Endothelial cell of hepatic sinusoid (primary cell): ENCODE measurements around the gene MOGAT3.

Experiments used
- in situ Hi-C: cut with HindIII; loops from 2 replicates; pipeline ENCODE4 v1.10.0; 2017; ENCODE audit warnings: low sequenced_read_pairs

Gene MOGAT3

GRCh38 chr7:101234636-101235035 is 33.8 kb upstream of the MOGAT3 start:
- in situ Hi-C loops = no loop called here

DNA sequence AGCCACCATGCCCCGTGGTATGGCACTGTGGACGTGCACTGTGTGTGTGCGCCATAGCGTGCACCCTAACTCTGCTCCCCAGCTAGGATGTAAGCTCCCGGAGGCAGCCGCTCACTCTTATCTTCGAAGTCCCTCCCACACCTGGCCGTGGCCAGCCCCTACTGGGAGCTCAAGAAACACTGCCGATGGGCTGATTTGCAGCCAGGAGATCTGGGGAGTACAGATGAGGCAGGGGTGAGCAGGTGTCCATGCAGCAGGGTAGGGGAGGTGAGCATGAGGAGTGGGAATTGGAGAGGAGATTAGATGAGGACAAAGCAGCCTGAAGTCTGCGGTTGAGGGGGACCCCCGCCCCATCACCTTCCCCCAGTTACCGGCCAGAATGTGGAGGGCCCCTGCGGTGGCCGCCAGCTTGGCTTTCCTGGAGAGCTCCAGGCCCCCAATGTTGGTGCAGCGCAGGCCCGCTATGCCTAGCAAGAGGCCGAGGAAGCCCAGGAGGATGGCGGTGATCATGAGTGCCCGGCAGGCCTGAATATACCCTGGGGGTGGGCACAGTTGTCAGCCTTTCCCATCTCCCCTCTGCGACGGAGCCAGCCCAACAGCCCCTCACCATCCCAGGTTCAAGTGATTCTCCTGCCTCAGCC is 33.2 kb upstream of the MOGAT3 start:
- in situ Hi-C loops = no loop called here

DNA sequence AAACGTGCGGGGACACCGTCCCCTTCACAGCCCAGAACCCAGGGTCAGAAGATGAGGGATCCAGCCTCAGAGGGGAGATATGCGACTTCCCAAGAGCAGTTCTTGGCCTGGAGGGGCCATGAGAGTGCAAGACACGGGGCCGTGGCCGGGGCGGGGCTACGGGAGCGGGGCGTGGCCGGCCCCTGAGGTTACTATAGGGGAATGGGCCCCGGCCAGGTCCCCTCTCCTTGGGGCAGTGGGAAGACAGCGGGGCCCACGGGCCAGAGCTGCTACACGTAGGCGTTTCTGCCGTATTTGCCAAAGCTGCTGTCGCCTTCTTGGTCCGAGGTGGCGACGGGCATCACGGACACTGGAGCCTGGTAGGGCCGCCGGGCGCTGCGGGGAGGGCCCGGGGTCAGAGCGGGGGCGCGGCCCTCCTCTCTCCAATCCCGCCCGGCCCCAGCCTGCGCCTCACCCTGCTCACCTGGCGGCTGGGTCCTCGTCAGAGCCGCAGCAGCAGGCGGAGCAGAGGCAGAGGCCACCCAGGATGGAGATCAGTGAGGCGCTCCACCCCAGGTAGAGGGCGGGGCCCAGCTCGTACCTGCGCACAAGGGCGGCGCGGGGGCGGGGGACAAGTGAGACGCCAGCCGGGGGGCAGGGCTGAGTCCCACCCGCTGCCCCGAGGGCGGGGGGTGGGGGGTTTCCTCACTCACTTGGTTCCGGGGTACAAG is 31.5 kb upstream of the MOGAT3 start:
- in situ Hi-C loops = no loop called here

GRCh38 chr7:101231644-101232043 is 30.8 kb upstream of the MOGAT3 start:
- in situ Hi-C loops = no loop called here

GRCh38 chr7:101226721-101227120 is 25.9 kb upstream of the MOGAT3 start:
- in situ Hi-C loops = no loop called here

DNA sequence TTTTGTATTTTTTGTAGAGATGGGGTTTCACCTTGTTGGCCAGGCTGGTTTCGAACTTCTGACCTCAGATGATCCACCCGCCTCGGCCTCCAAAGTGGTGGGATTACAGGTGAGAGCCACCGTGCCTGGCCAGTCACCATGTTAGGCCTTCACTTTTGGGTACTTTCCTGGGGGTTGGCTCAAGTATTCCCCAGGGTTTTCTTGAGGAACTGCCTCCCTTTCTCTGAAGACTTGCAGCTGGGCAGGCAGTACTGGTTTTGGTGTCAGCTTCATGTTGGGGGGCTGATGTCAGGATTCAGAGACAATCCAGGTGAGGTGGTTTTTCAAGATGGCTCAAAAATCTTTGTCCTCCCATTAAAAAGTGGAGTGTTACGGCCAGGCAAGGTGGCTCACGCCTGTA is 24.8 kb upstream of the MOGAT3 start:
- in situ Hi-C loops = no loop called here

DNA sequence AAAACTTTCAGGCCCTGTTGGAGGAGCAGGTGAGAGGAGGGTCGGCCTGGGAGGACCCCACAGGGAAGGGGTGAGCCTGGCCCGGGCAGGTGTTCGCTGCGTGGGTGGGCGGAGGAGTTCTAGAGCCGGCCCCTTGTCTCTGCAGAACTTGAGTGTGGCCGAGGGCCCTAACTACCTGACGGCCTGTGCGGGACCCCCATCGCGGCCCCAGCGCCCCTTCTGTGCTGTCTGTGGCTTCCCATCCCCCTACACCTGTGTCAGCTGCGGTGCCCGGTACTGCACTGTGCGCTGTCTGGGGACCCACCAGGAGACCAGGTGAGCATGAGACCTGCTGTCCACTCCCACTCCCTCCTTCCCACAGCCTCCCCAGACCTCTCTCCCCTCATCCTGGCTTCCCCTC is 22.7 kb upstream of the MOGAT3 start:
- in situ Hi-C loops = no loop called here

- in situ Hi-C loops = no loop called here
Measured at GRCh38 chr7:101222275-101222830, 21.5 kb upstream of the MOGAT3 start.

DNA sequence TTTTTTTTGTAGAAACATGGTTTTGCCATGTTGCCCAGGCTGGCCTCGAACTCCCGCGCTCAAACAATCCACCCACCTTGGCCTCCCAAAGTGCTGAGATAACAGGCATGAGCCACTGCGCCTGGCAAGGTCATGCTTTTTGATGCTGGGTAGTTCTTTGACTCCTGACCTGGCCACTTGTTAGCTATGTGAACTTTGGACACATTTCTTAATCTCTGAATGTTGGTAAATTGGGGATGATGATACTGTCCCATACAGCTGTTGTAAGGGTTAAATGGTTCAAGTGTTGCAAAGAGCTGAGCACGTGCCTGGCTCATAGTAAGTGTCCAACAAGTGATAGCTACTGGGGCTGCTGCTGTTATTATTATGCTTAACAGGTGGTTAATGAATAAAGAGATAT is 19.5 kb upstream of the MOGAT3 start:
- in situ Hi-C loops = no loop called here

DNA sequence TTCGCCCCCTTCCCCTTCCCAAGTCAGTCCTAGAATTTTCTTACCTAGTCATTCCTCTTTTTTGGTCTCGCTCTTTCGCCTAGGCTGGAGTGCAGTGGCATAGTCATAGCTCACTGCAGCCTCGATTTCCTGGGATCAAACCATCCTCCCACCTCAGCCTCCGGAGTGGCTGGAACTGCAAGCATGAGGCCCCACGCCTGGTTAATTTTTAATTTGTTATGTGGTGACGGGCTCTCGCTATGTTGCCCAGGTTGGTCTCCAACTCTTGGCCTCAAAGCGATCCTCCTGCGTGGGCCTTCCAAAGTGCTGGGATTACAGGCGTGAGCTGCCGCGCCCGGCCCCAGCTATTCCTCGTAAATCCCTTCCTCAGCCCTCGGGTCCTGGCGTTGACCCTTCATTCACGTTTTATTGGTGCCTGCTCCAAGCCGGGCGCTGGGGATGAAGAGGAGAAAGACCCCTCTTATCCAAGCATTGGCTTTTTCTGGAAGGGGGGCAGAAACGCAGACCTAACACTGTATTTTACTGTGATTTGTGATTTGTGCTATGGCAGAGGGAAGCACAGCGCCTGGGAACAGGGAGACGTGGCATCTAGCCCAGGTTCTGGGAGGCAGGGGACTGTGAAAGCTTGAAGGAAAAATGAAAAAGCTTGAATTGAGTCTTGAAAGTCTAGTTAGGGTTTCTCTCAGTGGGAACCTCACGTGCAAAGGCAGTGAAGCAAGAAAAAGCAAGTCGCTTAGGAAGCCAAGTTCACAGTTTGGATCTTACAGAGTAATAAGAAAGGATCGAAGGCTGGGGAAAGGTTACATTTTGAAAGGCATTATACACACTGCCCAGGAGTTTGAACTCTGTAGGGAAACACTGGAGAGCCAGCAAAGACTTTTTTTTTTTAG is 17.6 kb upstream of the MOGAT3 start:
- in situ Hi-C loops = loop anchor here (5.0 kb wide), 2 partner anchors 56 to 59 kb away; no protein-coding TSS in a partner anchor

- in situ Hi-C loops = loop anchor here (5.0 kb wide), 2 partner anchors 55 to 60 kb away; no protein-coding TSS in a partner anchor
Measured at GRCh38 chr7:101217388-101218235, 16.8 kb upstream of the MOGAT3 start, which contains the start of the genes PLOD3 and ZNHIT1. PLOD3 (minus strand) TSS chr7:101217581; CDS start chr7:101217274, 307 bp downstream. ZNHIT1 (plus strand) TSS chr7:101218165; CDS start chr7:101218196, 31 bp downstream.

DNA sequence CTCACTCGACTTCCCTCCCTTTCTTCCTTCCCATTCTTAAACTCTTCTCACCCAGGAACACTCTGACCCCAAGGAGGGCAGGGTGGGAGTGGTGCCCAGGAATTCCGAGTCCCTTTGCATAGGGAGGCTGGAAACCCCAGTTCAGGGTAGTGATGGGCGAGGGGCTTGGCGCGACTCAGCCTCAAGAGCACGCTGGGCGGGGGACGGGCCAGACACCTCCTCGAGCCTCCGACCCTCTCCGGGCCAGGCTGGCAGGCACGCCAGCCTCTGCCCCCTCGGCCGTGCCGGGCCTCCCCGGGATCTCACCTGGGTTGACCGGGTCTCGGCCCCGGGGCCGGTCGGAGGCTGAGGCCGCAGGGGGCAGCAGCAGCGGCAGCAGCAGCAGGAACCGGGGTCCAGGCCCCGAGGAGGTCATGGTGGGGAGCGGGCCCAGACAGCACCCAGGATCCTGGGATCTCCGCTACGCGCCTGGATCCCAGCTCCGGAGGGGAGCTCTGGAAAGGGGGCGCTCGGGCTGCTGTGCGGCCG is 16.1 kb upstream of the MOGAT3 start:
- in situ Hi-C loops = loop anchor here (5.0 kb wide), 2 partner anchors 55 to 60 kb away; no protein-coding TSS in a partner anchor

DNA sequence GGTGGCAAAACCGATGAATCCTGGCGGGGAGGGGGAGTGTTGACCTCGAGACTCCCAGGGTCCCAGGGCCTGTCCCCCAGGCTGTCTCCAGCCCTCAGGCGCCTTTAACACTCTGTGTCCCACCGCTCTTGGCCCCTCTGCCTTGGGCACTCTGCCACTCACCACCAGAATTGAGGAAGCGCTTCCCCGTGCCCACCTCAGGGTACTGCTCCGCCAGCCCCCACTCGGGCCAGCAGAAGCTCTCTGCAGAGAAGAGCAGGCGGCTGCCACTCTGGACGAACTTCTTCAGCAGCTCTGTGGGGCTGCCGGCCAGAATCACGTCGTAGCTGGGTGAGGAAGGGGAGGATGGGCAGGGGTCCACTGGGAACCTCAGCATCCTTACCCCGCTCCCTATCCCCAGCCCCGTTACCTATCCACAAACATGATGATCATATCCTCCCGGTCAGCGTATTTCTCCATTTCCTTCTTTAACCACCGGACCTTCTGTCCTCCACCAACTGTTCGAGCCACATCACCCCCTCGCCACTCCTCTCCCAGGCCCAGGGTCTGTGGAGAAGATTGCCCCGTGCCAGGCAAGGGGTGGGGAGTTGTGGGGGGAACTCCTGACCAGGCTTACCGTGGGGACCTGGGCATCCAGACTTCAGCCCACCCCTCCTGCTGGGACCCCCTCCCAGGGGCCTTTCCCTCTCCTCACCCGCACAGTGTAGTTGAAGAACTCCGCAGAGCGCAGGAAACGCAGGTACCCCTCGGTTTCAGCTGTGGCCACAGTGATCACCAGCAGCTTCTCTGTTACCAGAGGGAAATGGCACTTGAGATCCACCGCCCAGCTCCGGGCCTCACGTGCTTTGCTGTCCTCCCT is 15.4 kb upstream of the MOGAT3 start:
- in situ Hi-C loops = loop anchor here (5.0 kb wide), 2 partner anchors 54 to 61 kb away; no protein-coding TSS in a partner anchor

DNA sequence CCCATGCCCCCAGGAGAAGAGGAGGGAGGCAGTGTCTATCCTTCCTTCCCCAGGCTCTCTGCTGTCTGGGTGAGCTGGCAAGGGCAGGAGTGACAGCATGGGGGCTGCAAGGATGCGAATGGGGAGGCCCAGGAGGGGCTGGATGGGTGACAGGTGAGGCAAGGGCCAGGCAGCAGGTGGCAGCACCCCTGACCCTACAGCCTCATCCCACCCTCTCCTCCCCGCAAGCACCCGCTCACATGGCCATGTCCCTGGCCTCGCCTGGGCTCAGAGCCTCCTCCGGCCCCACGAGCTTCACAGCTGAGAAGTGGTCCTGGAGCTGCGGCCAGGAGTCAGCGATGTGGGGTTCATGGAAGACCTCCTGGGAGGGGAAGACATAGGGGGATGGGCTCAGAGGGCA is 11.2 kb upstream of the MOGAT3 start:
- in situ Hi-C loops = no loop called here

DNA sequence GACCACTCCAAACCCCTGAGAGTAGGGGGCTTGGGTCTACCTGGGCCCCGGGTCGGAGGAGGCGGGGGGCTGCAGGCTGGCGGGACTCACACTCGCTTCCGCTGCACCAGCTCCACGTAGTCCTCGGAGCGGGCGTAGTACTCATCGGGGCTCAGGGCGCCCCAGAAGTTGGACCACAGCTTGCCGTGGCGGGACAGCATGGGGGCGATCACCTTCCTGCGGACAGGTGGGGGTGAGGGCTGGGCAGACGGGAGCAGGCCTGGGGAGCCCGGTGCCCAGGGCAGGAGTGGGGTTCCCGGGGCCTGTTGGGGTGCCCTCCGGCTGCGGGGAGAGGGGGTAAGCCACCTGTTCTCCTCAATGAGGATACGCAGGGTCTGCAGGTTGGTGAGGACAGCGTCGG is 10.7 kb upstream of the MOGAT3 start:
- in situ Hi-C loops = no loop called here

DNA sequence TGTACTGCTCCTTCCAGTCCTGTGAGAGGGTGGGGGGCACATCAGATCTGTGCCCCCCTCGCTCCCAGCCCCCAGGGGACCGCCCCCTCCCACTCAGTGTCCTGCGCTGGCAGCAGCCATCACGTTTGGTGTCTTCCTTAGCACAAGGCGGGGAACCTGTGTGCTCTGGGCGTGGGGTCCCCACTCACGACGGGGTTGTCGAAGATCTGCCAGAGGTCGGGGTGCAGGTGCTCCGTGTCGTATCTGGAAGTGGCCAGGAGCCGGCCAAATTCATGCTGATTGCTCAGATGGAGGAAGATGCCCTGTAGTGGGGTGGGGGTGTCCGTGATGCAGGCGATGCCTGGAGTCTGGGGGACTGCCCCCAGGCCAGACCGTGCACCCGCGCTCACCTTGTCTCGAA is 9.3 kb upstream of the MOGAT3 start:
- in situ Hi-C loops = no loop called here

GRCh38 chr7:101208794-101209193 is 8.0 kb upstream of the MOGAT3 start:
- in situ Hi-C loops = no loop called here

DNA sequence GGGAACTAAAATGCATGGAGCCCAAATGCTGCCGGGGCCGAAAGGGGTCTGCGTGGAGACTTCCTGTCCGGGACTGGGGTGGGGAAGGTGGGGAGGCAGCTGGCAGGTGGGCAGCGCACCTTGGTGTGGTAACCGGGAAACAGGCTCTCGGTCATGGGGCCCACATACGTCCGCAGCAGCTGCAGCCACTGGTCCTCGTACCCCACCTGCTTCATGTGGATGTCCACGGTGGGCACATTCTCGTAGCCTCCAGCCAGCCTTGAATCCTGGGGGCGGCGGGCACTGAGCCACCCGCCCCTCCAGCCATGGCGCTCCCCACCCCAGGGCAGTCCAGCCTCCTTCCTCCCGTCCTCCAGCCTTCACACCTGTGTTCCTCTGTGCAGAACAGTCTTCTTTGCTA is 6.6 kb upstream of the MOGAT3 start:
- in situ Hi-C loops = no loop called here

GRCh38 chr7:101206665-101207042 is 5.8 kb upstream of the MOGAT3 start:
- in situ Hi-C loops = no loop called here
